ENCODE data around the gene AIF1. TPM values are rescaled to one million over a fixed set of nuclear protein-coding genes. Genes with fewer than 3 reads are reported as not detected.

The AIF1 gene
- total RNA-seq, 1 donor from 2014 or later: 55.3 TPM

DNA sequence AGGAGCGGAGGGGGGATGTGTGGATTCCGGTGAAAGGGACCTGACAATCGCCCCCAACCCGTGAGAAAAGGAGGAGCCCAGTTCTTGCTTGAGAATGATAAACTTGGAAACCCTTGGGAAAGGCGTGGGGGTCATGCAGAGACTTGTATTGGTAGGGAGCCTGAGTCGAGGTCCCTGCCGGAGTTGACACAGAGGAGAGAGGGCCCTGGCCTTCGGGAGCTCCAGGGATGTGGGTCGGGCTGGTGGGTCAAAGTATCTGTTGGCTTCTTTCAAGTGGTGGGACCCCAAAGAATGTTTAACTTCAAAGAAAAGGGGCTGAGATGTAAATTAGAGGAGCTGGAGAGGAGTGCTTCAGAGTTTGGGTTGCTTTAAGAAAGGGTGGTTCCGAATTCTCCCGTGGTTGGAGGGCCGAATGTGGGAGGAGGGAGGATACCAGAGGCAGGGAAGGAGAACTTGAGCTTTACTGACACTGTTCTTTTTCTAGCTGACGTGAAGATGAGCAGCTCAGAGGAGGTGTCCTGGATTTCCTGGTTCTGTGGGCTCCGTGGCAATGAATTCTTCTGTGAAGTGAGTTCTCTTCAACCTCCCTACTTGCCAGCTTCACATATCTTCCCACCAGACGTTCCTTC lies 51.4 kb downstream of the AIF1 start:
- Histone ChIP-seq H3K27me3 (no peaks in the 10 kb centered on the region), H3K4me1 (peaks cover 33% of the 10 kb centered on the region), H3K4me3 (peak overlapping the region; percentile 63), H3K9me3 (no peaks in the 10 kb centered on the region), H3K27ac (peak overlapping the region; percentile 93), H3K36me3 (peaks cover 63% of the 10 kb centered on the region)
- TF ChIP-seq, protein P1, sequence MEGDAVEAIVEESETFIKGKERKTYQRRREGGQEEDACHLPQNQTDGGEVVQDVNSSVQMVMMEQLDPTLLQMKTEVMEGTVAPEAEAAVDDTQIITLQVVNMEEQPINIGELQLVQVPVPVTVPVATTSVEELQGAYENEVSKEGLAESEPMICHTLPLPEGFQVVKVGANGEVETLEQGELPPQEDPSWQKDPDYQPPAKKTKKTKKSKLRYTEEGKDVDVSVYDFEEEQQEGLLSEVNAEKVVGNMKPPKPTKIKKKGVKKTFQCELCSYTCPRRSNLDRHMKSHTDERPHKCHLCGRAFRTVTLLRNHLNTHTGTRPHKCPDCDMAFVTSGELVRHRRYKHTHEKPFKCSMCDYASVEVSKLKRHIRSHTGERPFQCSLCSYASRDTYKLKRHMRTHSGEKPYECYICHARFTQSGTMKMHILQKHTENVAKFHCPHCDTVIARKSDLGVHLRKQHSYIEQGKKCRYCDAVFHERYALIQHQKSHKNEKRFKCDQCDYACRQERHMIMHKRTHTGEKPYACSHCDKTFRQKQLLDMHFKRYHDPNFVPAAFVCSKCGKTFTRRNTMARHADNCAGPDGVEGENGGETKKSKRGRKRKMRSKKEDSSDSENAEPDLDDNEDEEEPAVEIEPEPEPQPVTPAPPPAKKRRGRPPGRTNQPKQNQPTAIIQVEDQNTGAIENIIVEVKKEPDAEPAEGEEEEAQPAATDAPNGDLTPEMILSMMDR (IDR thresholded peaks at IDR 0.05): no peak
- intact Hi-C loops (cut with DNase I): no loop called here
- DNase-seq (no peak), ATAC-seq (no peak)

Small RNA genes lying within 50 kb of the gene (microRNA-seq; reads per million reads assigned to microRNA genes)
- not detected for gene MIR6832 (ENCODE audit: borderline microRNAs expressed)

Other genes with a start within 250 kb of the AIF1 start
- 36.6 TPM for gene MICA, start 211.6 kb upstream of the AIF1 start, total RNA-seq
- 8.2 TPM for gene MICB, start 117.1 kb upstream of the AIF1 start, total RNA-seq
- not detected for gene MCCD1, start 86.3 kb upstream of the AIF1 start, total RNA-seq
- 241 TPM for gene DDX39B, start 73.2 kb upstream of the AIF1 start, total RNA-seq
- gene ATP6V1G2, start 68.6 kb upstream of the AIF1 start, total RNA-seq: 0.75 TPM
- 22.6 TPM for gene NFKBIL1, start 67.6 kb upstream of the AIF1 start, total RNA-seq
- 0.46 TPM for gene LTA, start 42.9 kb upstream of the AIF1 start, total RNA-seq
- 2.4 TPM for gene TNF, start 39.7 kb upstream of the AIF1 start, total RNA-seq
- gene LTB, start 32.8 kb upstream of the AIF1 start, total RNA-seq: 6.2 TPM
- 68.1 TPM for gene LST1, start 29.0 kb upstream of the AIF1 start, total RNA-seq
- 1.8 TPM for gene NCR3, start 22.2 kb upstream of the AIF1 start, total RNA-seq
- 138 TPM for gene PRRC2A, start 5.5 kb downstream of the AIF1 start, total RNA-seq
- gene BAG6, start 37.4 kb downstream of the AIF1 start, total RNA-seq: 238 TPM
- 2.6 TPM for gene APOM, start 40.7 kb downstream of the AIF1 start, total RNA-seq
- 25.6 TPM for gene C6orf47, start 45.5 kb downstream of the AIF1 start, total RNA-seq
- 13.9 TPM for gene GPANK1, start 49.8 kb downstream of the AIF1 start, total RNA-seq
- 114 TPM for gene CSNK2B, start 50.8 kb downstream of the AIF1 start, total RNA-seq
- gene LY6G5B, start 54.7 kb downstream of the AIF1 start, total RNA-seq: 12.6 TPM
- 3.4 TPM for gene LY6G5C, start 65.8 kb downstream of the AIF1 start, total RNA-seq
- gene ABHD16A, start 88.1 kb downstream of the AIF1 start, total RNA-seq: 55.8 TPM
- not detected for gene LY6G6F, start 91.6 kb downstream of the AIF1 start, total RNA-seq
- not detected for gene LY6G6D, start 100.1 kb downstream of the AIF1 start, total RNA-seq
- not detected for gene LY6G6C, start 106.5 kb downstream of the AIF1 start, total RNA-seq
- gene MPIG6B, start 108.1 kb downstream of the AIF1 start, total RNA-seq: 1.1 TPM
- gene DDAH2, start 114.1 kb downstream of the AIF1 start, total RNA-seq: 71.2 TPM
- 286 TPM for gene CLIC1, start 121.3 kb downstream of the AIF1 start, total RNA-seq
- gene MSH5, start 124.8 kb downstream of the AIF1 start, total RNA-seq: 11.2 TPM
- 2.6 TPM for gene SAPCD1, start 147.4 kb downstream of the AIF1 start, total RNA-seq
- 3.4 TPM for gene VWA7, start 162.1 kb downstream of the AIF1 start, total RNA-seq
- 53.0 TPM for gene VARS1, start 180.5 kb downstream of the AIF1 start, total RNA-seq
- 30.8 TPM for gene LSM2, start 191.7 kb downstream of the AIF1 start, total RNA-seq
- 2.0 TPM for gene HSPA1L, start 200.0 kb downstream of the AIF1 start, total RNA-seq
- 150 TPM for gene HSPA1A, start 200.3 kb downstream of the AIF1 start, total RNA-seq
- gene HSPA1B, start 212.5 kb downstream of the AIF1 start, total RNA-seq: 112 TPM
- gene NEU1, start 247.6 kb downstream of the AIF1 start, total RNA-seq: 81.0 TPM